Panc1 (cell line): ENCODE measurements around the gene BUB3. TPM values are rescaled to one million over a fixed set of nuclear protein-coding genes. Genes with fewer than 3 reads are reported as not detected.
A peak's percentile ranks its signal among the peaks of the same experiment; 100 is the strongest.

Experiments
- ATAC-seq: fragments of 200-7000 bp; cut with Tn5 transposase; 2 replicates; pipeline ENCODE4 v1.9.1; 2020; ENCODE audit warnings: mild to moderate bottlenecking, moderate library complexity
- Bru-seq: library from RNA; stranded (reverse); fragments of 400-500 nt; gene quantifications from one replicate; lab custom pipeline; 2021; lab: Mats Ljungman, UMichigan
- BruChase-seq, 2 experiments: library from RNA; stranded (reverse); fragments of 400-500 nt; gene quantifications; one replicate each; lab custom pipeline; 2021; lab: Mats Ljungman, UMichigan
- BruUV-seq: library from RNA; stranded (reverse); fragments of 400-500 nt; replicated peaks from 2 replicates; lab custom pipeline; 2021; lab: Mats Ljungman, UMichigan
- CTCF ChIA-PET: fragments of 300-600 bp; sonication (Branson Sonifier 250); formaldehyde crosslinking; loops from one replicate; lab custom pipeline; 2022; ENCODE audit warnings: antibody characterized with exemption; lab: Charles Lee
- POLR2A ChIA-PET: fragments of 300-600 bp; sonication (Branson Sonifier 250); formaldehyde crosslinking; loops from one replicate; lab custom pipeline; 2022; ENCODE audit warnings: antibody characterized with exemption; lab: Charles Lee
- DNase-seq: peaks from one replicate; pipeline ENCODE4 v3.0.0-alpha.2; 2010; ENCODE audit warnings: low read depth, low spot score
- H3K27ac ChIP-seq: 2 replicates; pipeline ENCODE4 v1.5.1; 2011; ENCODE audit warnings: mild to moderate bottlenecking, low read length, inconsistent platforms
- H3K27me3 ChIP-seq: fragments of 200-500 bp; sonication (Bioruptor generic); 2 replicates; pipeline ENCODE4 v1.6.0; 2014; ENCODE audit warnings: low read length, inconsistent platforms; ENCODE audit not compliant: control insufficient read depth, insufficient read depth
- H3K36me3 ChIP-seq: fragments of 200-500 bp; sonication (Bioruptor generic); 2 replicates; pipeline ENCODE4 v1.5.1; 2014; ENCODE audit warnings: inconsistent platforms, mild to moderate bottlenecking, low read length, moderate library complexity; ENCODE audit not compliant: control insufficient read depth, insufficient read depth
- H3K4me1 ChIP-seq: 2 replicates; pipeline ENCODE4 v1.5.1; 2011; ENCODE audit warnings: inconsistent platforms, mild to moderate bottlenecking, low read length, moderate library complexity; ENCODE audit not compliant: control insufficient read depth, insufficient read depth
- H3K4me3 ChIP-seq, 2 experiments: 2 replicates each; pipeline ENCODE4 v1.5.1; 2011 to 2012; ENCODE audit warnings: low read depth in 2 of 2, low read length in 2 of 2, mild to moderate bottlenecking in 2 of 2, inconsistent platforms in 1 of 2, moderate library complexity in 1 of 2
- H3K9me3 ChIP-seq: fragments of 200-500 bp; sonication (Bioruptor generic); 2 replicates; pipeline ENCODE4 v1.5.1; 2014; ENCODE audit warnings: low read depth, mild to moderate bottlenecking, inconsistent platforms, low read length, moderate library complexity; ENCODE audit not compliant: control insufficient read depth, insufficient read depth
- POLR2AphosphoS5 ChIP-seq: IDR thresholded peaks from 2 replicates; pipeline ENCODE4 v1.6.1; 2012; ENCODE audit warnings: mild to moderate bottlenecking, low read depth, low read length, moderate library complexity
- REST ChIP-seq, 2 experiments: IDR thresholded peaks; 2 replicates each; pipeline ENCODE4 v1.6.1; 2011 to 2012; ENCODE audit warnings: low read depth in 2 of 2, control low read depth in 1 of 2, low read length in 1 of 2, mild to moderate bottlenecking in 1 of 2, moderate library complexity in 1 of 2; ENCODE audit not compliant: insufficient read depth in 1 of 2
- SIN3A ChIP-seq: IDR thresholded peaks from 2 replicates; pipeline ENCODE4 v1.6.1; 2012; ENCODE audit warnings: low read depth, mild to moderate bottlenecking, low read length, moderate library complexity, borderline replicate concordance; ENCODE audit not compliant: insufficient read depth
- TCF7L2 ChIP-seq: IDR thresholded peaks from 2 replicates; pipeline ENCODE4 v1.6.1; 2011; ENCODE audit warnings: mild to moderate bottlenecking, low read depth, low read length, inconsistent platforms
- in situ Hi-C: cut with HindIII; loops from 2 replicates; pipeline ENCODE4 v1.10.0; 2016; ENCODE audit warnings: low sequenced_read_pairs, low pct_unique_long_range_greater_than_20kb
- intact Hi-C: fragments of 100-400 bp; cut with micrococcal nuclease; formaldehyde crosslinking; loops from one replicate; pipeline ENCODE4 v1.10.0; 2022; ENCODE audit not compliant: unreplicated experiment
- long read RNA-seq: library from polyadenylated mRNA; unstranded; transcript quantifications from one replicate; pipeline ENCODE4 v2.0.0, GENCODE V29; 2021; ENCODE audit not compliant: unreplicated experiment
- polyA plus RNA-seq: library from polyadenylated mRNA; unstranded; fragments of >200 nt; gene quantifications from one replicate; pipeline ENCODE4 v1.2.1, GENCODE V29; 2012; ENCODE audit warnings: missing spikeins; ENCODE audit not compliant: insufficient read length
- total RNA-seq: library from RNA; stranded (reverse); gene quantifications from one replicate; pipeline ENCODE4 v1.2.1, GENCODE V29; 2021; ENCODE audit not compliant: unreplicated experiment
- TF ChIP-seq, protein P1 (sequence below): fragments of 450-650 bp; IDR thresholded peaks from 2 replicates; pipeline ENCODE4 v1.5.1; 2017; ENCODE audit warnings: mild to moderate bottlenecking

BUB3 gene, protein sequence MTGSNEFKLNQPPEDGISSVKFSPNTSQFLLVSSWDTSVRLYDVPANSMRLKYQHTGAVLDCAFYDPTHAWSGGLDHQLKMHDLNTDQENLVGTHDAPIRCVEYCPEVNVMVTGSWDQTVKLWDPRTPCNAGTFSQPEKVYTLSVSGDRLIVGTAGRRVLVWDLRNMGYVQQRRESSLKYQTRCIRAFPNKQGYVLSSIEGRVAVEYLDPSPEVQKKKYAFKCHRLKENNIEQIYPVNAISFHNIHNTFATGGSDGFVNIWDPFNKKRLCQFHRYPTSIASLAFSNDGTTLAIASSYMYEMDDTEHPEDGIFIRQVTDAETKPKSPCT
- total RNA-seq (237 TPM), Bru-seq, nascent RNA (percentile 99 among the genes with signal in this experiment), BruChase-seq, experiment 1, labeled RNA remaining after a 2-hour chase (percentile 99 among the genes with signal in this experiment), BruChase-seq, experiment 2, labeled RNA remaining after a 6-hour chase (percentile 99 among the genes with signal in this experiment)
- polyA plus RNA-seq, result 189 TPM
- long read RNA-seq, full-length matches to known transcripts, result 494 of 588 reads
- long read RNA-seq, partial matches to known transcripts, result 78 of 588 reads
- long read RNA-seq, other reads (novel, unspliced or antisense), result 16 of 588 reads

DNA sequence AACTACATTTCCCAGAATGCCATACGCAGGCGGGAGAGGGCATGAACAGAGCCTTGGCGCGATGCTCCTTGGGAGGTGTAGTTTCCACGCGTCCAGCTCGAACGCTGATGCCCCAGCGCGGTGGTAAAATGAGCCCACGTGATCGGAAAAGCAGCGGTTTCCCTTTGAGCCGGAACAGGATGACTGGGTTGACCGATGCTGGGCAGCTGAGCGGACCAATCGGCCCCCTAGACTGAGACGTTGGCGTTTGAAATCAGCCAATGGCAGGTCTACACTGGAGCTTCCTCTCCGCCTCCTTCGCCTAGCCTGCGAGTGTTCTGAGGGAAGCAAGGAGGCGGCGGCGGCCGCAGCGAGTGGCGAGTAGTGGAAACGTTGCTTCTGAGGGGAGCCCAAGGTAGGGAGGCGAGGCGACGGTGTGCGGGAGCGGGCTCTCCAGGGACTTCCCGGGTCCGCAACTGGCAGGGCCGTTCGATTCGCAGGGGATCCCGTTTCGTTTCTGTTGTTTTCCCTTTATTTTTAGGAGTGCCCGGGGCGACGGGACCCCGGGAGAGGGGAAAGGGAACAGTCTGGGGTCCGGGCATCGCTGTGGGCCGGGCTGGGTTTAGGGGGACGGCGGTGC lies at the start of gene BUB3:
TSS of gene BUB3 (plus strand) at position 311 of the 619 bp plus-strand sequence. CDS start 516 bp downstream, outside the sequence.
- TF ChIP-seq POLR2AphosphoS5 (peak; percentile 97), REST (IDR thresholded peaks at IDR 0.05; ENCODE audit: insufficient read depth in 1 of 2, low read depth in 2 of 2, low read length in 1 of 2) (peak; percentile 15 to 20; a peak in 1 of 4 replicates), TCF7L2 (peak; percentile 96), SIN3A (peak; percentile 60; the same call in 1 of the 2 replicates)
- TF ChIP-seq, protein P1, sequence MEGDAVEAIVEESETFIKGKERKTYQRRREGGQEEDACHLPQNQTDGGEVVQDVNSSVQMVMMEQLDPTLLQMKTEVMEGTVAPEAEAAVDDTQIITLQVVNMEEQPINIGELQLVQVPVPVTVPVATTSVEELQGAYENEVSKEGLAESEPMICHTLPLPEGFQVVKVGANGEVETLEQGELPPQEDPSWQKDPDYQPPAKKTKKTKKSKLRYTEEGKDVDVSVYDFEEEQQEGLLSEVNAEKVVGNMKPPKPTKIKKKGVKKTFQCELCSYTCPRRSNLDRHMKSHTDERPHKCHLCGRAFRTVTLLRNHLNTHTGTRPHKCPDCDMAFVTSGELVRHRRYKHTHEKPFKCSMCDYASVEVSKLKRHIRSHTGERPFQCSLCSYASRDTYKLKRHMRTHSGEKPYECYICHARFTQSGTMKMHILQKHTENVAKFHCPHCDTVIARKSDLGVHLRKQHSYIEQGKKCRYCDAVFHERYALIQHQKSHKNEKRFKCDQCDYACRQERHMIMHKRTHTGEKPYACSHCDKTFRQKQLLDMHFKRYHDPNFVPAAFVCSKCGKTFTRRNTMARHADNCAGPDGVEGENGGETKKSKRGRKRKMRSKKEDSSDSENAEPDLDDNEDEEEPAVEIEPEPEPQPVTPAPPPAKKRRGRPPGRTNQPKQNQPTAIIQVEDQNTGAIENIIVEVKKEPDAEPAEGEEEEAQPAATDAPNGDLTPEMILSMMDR, result no peak
- peaks cover 36% of the 10 kb centered on the region for H3K36me3 ChIP-seq
- no peaks in the 10 kb centered on the region for H3K9me3 ChIP-seq
- intact Hi-C loops (loop anchor here (1.0 kb wide), 1 partner anchor 19 kb away; the partner anchor contains the start of gene HMX3), in situ Hi-C loops (no loop called here)
- CTCF ChIA-PET, result interaction anchor here (0.8 to 1.1 kb wide), 2 partner anchors 21 to 226 kb away, joined by 3 read pairs; no protein-coding TSS in a partner anchor
- peak within 1 kb of the TSS; percentile 81 to 85 for H3K4me3 ChIP-seq
- ATAC-seq (peak; percentile 96), DNase-seq (peak; percentile 100)
- H3K4me1 ChIP-seq, result peaks cover 62% of the 10 kb centered on the region
- no TSS peak for BruUV-seq
- H3K27ac ChIP-seq, result peak within 1 kb of the TSS; percentile 90
- H3K27me3 ChIP-seq, result no peaks in the 10 kb centered on the region
- POLR2A ChIA-PET, result interaction anchor here (0.5 to 0.8 kb wide), 6 partner anchors 9 to 644 kb away, joined by 3 to 7 read pairs (median 4); no protein-coding TSS in a partner anchor

DNA sequence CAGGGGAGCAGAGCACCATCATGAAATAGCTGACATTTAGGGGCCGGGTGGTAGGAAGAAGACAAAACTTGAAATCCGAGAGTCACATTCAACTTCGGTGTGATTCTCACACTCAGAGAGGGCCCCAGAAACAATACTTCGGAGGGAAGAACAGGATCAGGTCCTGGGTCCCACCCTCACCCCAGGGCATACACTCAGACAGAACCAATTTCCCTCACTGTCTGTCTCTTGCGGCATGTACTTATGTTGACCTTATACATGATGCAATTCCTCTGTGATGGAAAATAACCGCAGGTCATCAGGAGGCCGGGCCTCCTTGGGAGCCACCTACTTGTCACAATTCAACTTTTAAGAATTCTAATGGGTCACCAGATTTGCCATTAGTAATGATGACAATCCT lies 44.7 kb upstream of the BUB3 start:
- no peaks in the 10 kb centered on the region for H3K9me3 ChIP-seq
- no peak overlapping the region for H3K27ac ChIP-seq
- H3K4me1 ChIP-seq, result no peaks in the 10 kb centered on the region
- in situ Hi-C loops, result no loop called here
- DNase-seq, result no peak
- POLR2A ChIA-PET, result no interaction called here
- no peaks in the 10 kb centered on the region for H3K36me3 ChIP-seq
- no TSS peak for BruUV-seq
- no peaks in the 10 kb centered on the region for H3K27me3 ChIP-seq
- intact Hi-C loops, result no loop called here
- TF ChIP-seq REST (IDR thresholded peaks at IDR 0.05; ENCODE audit: insufficient read depth in 1 of 2, low read depth in 2 of 2, low read length in 1 of 2), result no peak
- TF ChIP-seq, protein P1, result no peak
- no peak for TF ChIP-seq TCF7L2
- TF ChIP-seq POLR2AphosphoS5, result no peak
- no peak for TF ChIP-seq SIN3A
- no peak overlapping the region for H3K4me3 ChIP-seq
- CTCF ChIA-PET, result no interaction called here
- ATAC-seq, result no peak
